Measurements from ENCODE around the gene HPS1.

DNA sequence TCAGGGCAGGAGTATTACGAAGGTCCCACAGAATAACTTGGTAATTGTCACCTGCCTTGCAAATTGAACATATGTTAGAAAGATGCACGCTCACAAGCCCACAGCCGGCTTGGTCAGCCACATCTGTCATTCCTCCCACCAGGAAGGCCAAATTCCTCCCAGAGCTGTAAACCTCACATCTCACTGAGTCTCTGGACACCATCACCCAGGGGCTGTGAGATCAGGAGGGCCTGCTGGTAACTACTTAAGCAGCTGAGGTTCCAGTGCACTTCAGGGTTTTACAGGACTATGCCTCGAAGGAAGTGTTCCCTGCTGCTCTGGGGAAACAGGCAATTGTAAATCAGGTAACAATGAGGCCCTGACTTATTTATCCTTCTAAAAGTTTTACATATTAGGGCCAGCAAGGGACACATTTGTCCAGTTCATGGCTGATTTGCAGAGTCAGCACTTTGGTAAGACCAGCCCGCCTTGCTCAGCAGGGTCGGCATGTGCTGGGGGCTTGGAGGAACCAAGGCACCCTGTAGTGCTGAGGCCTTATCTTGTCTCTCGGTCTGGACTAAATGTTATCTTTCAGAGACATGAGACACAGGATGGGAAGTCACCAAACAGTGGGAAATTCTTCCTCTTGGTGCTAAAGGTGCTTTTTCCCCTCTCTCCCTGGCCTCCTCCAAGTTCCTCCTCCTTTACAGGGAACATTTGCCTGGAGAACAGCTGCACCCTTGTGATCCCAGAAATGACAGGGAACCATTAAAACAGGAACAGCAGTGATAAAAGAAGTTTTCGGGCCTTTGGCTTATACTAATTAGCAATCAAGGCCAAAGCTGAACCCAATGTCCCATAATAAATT is 66.0 kb downstream of the HPS1 start:
- no peak for TF ChIP-seq EZH2 (IDR thresholded peaks at IDR 0.05; ENCODE audit: borderline replicate concordance, control insufficient read depth, low read depth, low read length)
- no peak for TF ChIP-seq FOS (IDR thresholded peaks at IDR 0.05; ENCODE audit: borderline replicate concordance, extremely low read depth, insufficient read length)
- no peak for TF ChIP-seq SIN3A (IDR thresholded peaks at IDR 0.05; ENCODE audit: low read depth, low read length)
- TF ChIP-seq, protein P1, sequence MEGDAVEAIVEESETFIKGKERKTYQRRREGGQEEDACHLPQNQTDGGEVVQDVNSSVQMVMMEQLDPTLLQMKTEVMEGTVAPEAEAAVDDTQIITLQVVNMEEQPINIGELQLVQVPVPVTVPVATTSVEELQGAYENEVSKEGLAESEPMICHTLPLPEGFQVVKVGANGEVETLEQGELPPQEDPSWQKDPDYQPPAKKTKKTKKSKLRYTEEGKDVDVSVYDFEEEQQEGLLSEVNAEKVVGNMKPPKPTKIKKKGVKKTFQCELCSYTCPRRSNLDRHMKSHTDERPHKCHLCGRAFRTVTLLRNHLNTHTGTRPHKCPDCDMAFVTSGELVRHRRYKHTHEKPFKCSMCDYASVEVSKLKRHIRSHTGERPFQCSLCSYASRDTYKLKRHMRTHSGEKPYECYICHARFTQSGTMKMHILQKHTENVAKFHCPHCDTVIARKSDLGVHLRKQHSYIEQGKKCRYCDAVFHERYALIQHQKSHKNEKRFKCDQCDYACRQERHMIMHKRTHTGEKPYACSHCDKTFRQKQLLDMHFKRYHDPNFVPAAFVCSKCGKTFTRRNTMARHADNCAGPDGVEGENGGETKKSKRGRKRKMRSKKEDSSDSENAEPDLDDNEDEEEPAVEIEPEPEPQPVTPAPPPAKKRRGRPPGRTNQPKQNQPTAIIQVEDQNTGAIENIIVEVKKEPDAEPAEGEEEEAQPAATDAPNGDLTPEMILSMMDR (IDR thresholded peaks at IDR 0.05 in 2 of 3, conservative IDR thresholded peaks at IDR 0.05 in 1 of 3; ENCODE audit: control insufficient read depth in 2 of 3, extremely low read depth in 1 of 3, insufficient read depth in 1 of 3, low read depth in 3 of 3, low read length in 3 of 3) = no peak
- no peak for TF ChIP-seq CBFB (IDR thresholded peaks at IDR 0.05; ENCODE audit: low read depth)
